PFSK-1 (cell line): ENCODE data around the gene SNX13.

Experiments
- FOXP2 ChIP-seq: optimal IDR thresholded peaks from 2 replicates; pipeline ENCODE3; 2011; ENCODE audit warnings: borderline replicate concordance, control low read depth, inconsistent platforms; ENCODE audit not compliant: insufficient read depth; ENCODE audit errors: extremely low read length, extremely low read depth
- POLR2AphosphoS5 ChIP-seq: IDR thresholded peaks from 2 replicates; pipeline ENCODE4 v1.6.1; 2012; ENCODE audit warnings: low read depth, mild to moderate bottlenecking, control low read depth, low read length, moderate library complexity
- REST ChIP-seq, 2 experiments: IDR thresholded peaks; 2 replicates each; pipeline versions ENCODE4 v1.6.1 to v1.8.0; 2011 to 2012; ENCODE audit warnings: low read depth in 2 of 2, low read length in 2 of 2, control low read depth in 1 of 2, inconsistent platforms in 1 of 2, mild to moderate bottlenecking in 1 of 2, moderate library complexity in 1 of 2; ENCODE audit not compliant: insufficient read depth in 1 of 2
- SIN3A ChIP-seq: IDR thresholded peaks from 2 replicates; pipeline ENCODE4 v1.6.1; 2012; ENCODE audit warnings: mild to moderate bottlenecking, low read length, moderate library complexity, borderline replicate concordance; ENCODE audit not compliant: insufficient read depth
- TAF1 ChIP-seq: IDR thresholded peaks from 2 replicates; pipeline ENCODE4 v1.6.1; 2012; ENCODE audit warnings: low read length, control low read depth, borderline replicate concordance; ENCODE audit not compliant: insufficient read depth

GRCh38 chr7:17928055-17928454 is 12.2 kb downstream of the SNX13 start:
- TF ChIP-seq POLR2AphosphoS5 (no peak), SIN3A (no peak), TAF1 (no peak), REST (IDR thresholded peaks at IDR 0.05; ENCODE audit: insufficient read depth in 1 of 2, low read depth in 2 of 2, low read length in 2 of 2) (no peak), FOXP2 (no peak)
